DND-41 (cell line): ENCODE data around the gene DLGAP4.

Experiments used
- CTCF ChIP-seq: IDR thresholded peaks from 2 replicates; pipeline ENCODE4 v1.5.1; 2012; ENCODE audit warnings: borderline replicate concordance, low read length, moderate library complexity, mild to moderate bottlenecking; ENCODE audit not compliant: poor library complexity, severe bottlenecking; ENCODE audit errors: extremely low read depth
- EZH2 ChIP-seq: IDR thresholded peaks from 3 replicates; pipeline ENCODE4 v1.6.1; 2012; ENCODE audit warnings: borderline replicate concordance, low read depth, mild to moderate bottlenecking, moderate library complexity, low read length, inconsistent platforms; ENCODE audit not compliant: severe bottlenecking

GRCh38 chr20:36441416-36441815 is 135.3 kb downstream of the DLGAP4 start:
- TF ChIP-seq CTCF (no peak), EZH2 (no peak)
